K562 (cell line): ENCODE data around the gene FAM240A. TPM values are rescaled to one million over a fixed set of nuclear protein-coding genes. Genes with fewer than 3 reads are reported as not detected.

Experiments
- CTCF ChIP-seq, 3 experiments: IDR thresholded peaks in 2 of 3; conservative IDR thresholded peaks in 1 of 3; 2 replicates each; pipeline ENCODE4 v1.5.1; 2011 to 2012; ENCODE audit warnings: low read length in 3 of 3, mild to moderate bottlenecking in 3 of 3, control low read depth in 2 of 3, improper control_type of control experiment in 1 of 3, inconsistent platforms in 1 of 3, low read depth in 1 of 3, mixed read lengths in 1 of 3, moderate library complexity in 1 of 3; ENCODE audit not compliant: insufficient read depth in 2 of 3
- FOSL1 ChIP-seq: fragments of 200-800 bp; sonication (Bioruptor generic); conservative IDR thresholded peaks from 2 replicates; pipeline ENCODE4 v1.6.1; 2016; ENCODE audit warnings: missing genetic modification characterization, missing compliant biosample characterization
- FOXK1 ChIP-seq: sonication (generic); formaldehyde crosslinking; IDR thresholded peaks from 2 replicates; pipeline ENCODE4 v1.8.0; 2022; ENCODE audit warnings: missing genetic modification reagents, mild to moderate bottlenecking, borderline replicate concordance
- SMAD4 ChIP-seq: fragments of 250-450 bp; sonication (Bioruptor Pico); conservative IDR thresholded peaks from 2 replicates; pipeline ENCODE4 v1.8.0; 2021; ENCODE audit warnings: inconsistent platforms, mild to moderate bottlenecking, moderate library complexity
- STAT5A ChIP-seq: IDR thresholded peaks from 2 replicates; pipeline ENCODE4 v1.6.1; 2012; ENCODE audit warnings: low read length, inconsistent platforms, borderline replicate concordance
- TCF7L2 ChIP-seq: fragments of 150-350 bp; IDR thresholded peaks from 2 replicates; pipeline ENCODE4 v1.6.1; 2016; ENCODE audit warnings: low read depth, mild to moderate bottlenecking, low read length, moderate library complexity
- TRIM24 ChIP-seq, 2 experiments: fragments of 450-650 bp; IDR thresholded peaks; 2 replicates each; pipeline ENCODE4 v1.6.1; 2016
- U2AF2 ChIP-seq: fragments of 200-400 bp; formaldehyde crosslinking; optimal IDR thresholded peaks from 2 replicates; pipeline ENCODE3; 2017; ENCODE audit warnings: low read depth, mild to moderate bottlenecking, low read length
- polyA plus RNA-seq, 8 experiments: library from polyadenylated mRNA; depleted of rRNA in 4 of 8; stranded (reverse) in 5 of 8; unstranded in 3 of 8; fragments of >200 nt; fragmentation: Nextera tagmentation in 2 of 8; fragmentation: Illumina TruSeq in 1 of 8; extraction: Ambion mirVana in 2 of 8; extraction: Trizol in 1 of 8; gene quantifications; 2 replicates each; pipeline versions ENCODE4 v1.2.1 to v1.2.3, GENCODE V29; 2011 to 2014; ENCODE audit warnings: inconsistent platforms in 1 of 8, missing spikeins in 1 of 8
- total RNA-seq, 7 experiments: library from RNA; depleted of rRNA in 6 of 7; stranded (reverse); fragments of >200 nt in 6 of 7; fragmentation: Illumina TruSeq in 2 of 7; extraction: Trizol in 2 of 7; gene quantifications; 2 replicates each; pipeline versions ENCODE4 v1.2.1 to v1.2.3, GENCODE V29; 2011 to 2021; ENCODE audit warnings: low replicate concordance in 1 of 7
- TF ChIP-seq, protein P1 (sequence below), 2 experiments: fragments of 450-650 bp; formaldehyde crosslinking in 1 of 2; IDR thresholded peaks; 2 replicates each; pipeline versions ENCODE4 v1.4.0 to v1.6.1; 2014 to 2020; ENCODE audit warnings: mild to moderate bottlenecking in 2 of 2, borderline replicate concordance in 1 of 2, low read depth in 1 of 2
- TF ChIP-seq, protein P2 (sequence below): IDR thresholded peaks from 2 replicates; pipeline ENCODE4 v1.6.1; 2016; ENCODE audit warnings: missing genetic modification characterization, missing compliant biosample characterization

The FAM240A gene
- total and polyA plus RNA-seq, 9 of the 15 experiments (the other 6 are each of a cell fraction or from before 2014, with no cell fraction given) = not detected

- TF ChIP-seq, protein P1, sequence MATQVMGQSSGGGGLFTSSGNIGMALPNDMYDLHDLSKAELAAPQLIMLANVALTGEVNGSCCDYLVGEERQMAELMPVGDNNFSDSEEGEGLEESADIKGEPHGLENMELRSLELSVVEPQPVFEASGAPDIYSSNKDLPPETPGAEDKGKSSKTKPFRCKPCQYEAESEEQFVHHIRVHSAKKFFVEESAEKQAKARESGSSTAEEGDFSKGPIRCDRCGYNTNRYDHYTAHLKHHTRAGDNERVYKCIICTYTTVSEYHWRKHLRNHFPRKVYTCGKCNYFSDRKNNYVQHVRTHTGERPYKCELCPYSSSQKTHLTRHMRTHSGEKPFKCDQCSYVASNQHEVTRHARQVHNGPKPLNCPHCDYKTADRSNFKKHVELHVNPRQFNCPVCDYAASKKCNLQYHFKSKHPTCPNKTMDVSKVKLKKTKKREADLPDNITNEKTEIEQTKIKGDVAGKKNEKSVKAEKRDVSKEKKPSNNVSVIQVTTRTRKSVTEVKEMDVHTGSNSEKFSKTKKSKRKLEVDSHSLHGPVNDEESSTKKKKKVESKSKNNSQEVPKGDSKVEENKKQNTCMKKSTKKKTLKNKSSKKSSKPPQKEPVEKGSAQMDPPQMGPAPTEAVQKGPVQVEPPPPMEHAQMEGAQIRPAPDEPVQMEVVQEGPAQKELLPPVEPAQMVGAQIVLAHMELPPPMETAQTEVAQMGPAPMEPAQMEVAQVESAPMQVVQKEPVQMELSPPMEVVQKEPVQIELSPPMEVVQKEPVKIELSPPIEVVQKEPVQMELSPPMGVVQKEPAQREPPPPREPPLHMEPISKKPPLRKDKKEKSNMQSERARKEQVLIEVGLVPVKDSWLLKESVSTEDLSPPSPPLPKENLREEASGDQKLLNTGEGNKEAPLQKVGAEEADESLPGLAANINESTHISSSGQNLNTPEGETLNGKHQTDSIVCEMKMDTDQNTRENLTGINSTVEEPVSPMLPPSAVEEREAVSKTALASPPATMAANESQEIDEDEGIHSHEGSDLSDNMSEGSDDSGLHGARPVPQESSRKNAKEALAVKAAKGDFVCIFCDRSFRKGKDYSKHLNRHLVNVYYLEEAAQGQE (IDR thresholded peaks at IDR 0.05; ENCODE audit: borderline replicate concordance) = no peak; the same call in 1 of the 2 replicates
- TF ChIP-seq, protein P1 (CRISPR knock-in tag; IDR thresholded peaks at IDR 0.05; ENCODE audit: low read depth) = no peak
- TF ChIP-seq FOXK1 (CRISPR knock-in tag) (no peak), TRIM24 (IDR thresholded peaks at IDR 0.05) (peak; percentile 35 to 79; a peak in 2 of 4 replicates), SMAD4 (CRISPR knock-in tag) (peak; percentile 28; the same call in 1 of the 2 replicates), TCF7L2 (no peak), STAT5A (no peak), U2AF2 (no peak), FOSL1 (tag) (peak; percentile 36; the same call in 1 of the 2 replicates), CTCF (IDR thresholded peaks at IDR 0.05 in 2 of 3, conservative IDR thresholded peaks at IDR 0.05 in 1 of 3; ENCODE audit: insufficient read depth in 2 of 3, low read depth in 1 of 3, low read length in 3 of 3) (peak; percentile 55 to 74 (median 57))
- TF ChIP-seq, protein P2, sequence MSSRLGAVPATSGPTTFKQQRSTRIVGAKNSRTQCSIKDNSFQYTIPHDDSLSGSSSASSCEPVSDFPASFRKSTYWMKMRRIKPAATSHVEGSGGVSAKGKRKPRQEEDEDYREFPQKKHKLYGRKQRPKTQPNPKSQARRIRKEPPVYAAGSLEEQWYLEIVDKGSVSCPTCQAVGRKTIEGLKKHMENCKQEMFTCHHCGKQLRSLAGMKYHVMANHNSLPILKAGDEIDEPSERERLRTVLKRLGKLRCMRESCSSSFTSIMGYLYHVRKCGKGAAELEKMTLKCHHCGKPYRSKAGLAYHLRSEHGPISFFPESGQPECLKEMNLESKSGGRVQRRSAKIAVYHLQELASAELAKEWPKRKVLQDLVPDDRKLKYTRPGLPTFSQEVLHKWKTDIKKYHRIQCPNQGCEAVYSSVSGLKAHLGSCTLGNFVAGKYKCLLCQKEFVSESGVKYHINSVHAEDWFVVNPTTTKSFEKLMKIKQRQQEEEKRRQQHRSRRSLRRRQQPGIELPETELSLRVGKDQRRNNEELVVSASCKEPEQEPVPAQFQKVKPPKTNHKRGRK (tag) = no peak
These were observed 4.7 kb upstream of the FAM240A start (continued) for GRCh38 chr3:46607603-46608028.
